ENCODE measurements around the gene MB.
A peak's percentile ranks its signal among the peaks of the same experiment; 100 is the strongest.

Gene MB

DNA sequence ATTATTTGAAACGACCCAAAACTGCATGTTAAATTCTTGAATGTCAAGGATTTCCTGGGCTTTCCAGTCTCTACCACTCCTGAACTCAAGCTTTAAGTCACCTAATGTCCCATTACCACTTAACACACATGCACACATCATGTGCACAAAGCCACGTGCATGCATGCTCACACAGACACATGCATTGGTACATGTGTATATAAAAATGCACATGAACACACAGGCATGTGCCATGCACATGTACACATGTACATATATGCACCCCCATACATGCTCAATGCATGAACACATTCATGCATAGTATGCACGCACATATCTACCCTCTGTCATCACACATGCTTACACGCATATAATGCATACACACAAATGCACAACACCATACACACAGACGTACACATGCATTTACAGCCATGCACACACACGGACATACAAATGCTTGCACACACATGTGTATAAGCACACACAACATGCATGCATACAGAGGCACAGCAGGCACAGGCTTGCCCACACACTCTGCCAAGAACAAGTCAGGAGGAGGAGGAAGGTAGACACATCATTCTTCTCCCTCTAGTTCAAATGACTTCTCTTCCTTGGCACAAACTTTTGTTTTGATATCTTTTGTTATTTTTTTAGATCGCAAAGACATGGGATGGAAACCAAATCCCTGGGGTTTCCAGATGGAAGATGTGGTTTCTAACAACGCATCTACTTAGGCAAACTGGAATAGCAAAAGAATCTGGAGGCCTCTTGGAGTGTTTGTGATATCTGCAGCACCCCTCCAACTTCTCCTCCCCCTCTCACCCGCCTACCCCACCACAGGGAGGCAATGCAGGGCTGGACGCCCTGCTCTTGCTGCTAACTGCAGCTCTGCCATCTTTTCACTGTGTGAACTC is 51.9 kb downstream of the MB start:
- H3K36me3 ChIP-seq (ENCODE audit: control insufficient read depth in 1 of 2, insufficient read depth in 2 of 2, low read length in 2 of 2): no peaks in the 10 kb centered on the region
- no peak overlapping the region for H3K14ac ChIP-seq (ENCODE audit: low read length)
- DNase-seq: no peak
- H3K27me3 ChIP-seq (ENCODE audit: insufficient read depth, low read length): no peaks in the 10 kb centered on the region
- no peak overlapping the region for H3K4me2 ChIP-seq (ENCODE audit: low read length)
- no peak overlapping the region for H3K4me3 ChIP-seq (ENCODE audit: low read depth, low read length)
- H3K4me1 ChIP-seq (ENCODE audit: control insufficient read depth in 1 of 2, insufficient read depth in 2 of 2, low read length in 2 of 2): peaks cover 6% of the 10 kb centered on the region in 2 experiments
- H3K27ac ChIP-seq (ENCODE audit: low read depth, low read length): no peak overlapping the region
- peaks cover 2% of the 10 kb centered on the region for H3K79me2 ChIP-seq (ENCODE audit: control insufficient read depth, insufficient read depth, low read length, poor library complexity)
- H3K4ac ChIP-seq (ENCODE audit: low read depth, low read length): no peak overlapping the region
- H2BK120ac ChIP-seq (ENCODE audit: insufficient read depth, low read length, poor library complexity): no peak overlapping the region
- H3K23ac ChIP-seq (ENCODE audit: low read length): no peak overlapping the region
- no peak overlapping the region for H2BK12ac ChIP-seq (ENCODE audit: low read length)
- no peak overlapping the region for H3K18ac ChIP-seq (ENCODE audit: low read length)
- no peak overlapping the region for H4K12ac ChIP-seq (ENCODE audit: low read depth, low read length)
- no CpG with 5 or more reads among the region's 10 CpGs for WGBS (ENCODE audit: extremely low coverage, insufficient coverage, insufficient read length)
- H3K9ac ChIP-seq (ENCODE audit: low read length): no peak overlapping the region
- no peak overlapping the region for H2AK5ac ChIP-seq (ENCODE audit: low read length)
- H4K8ac ChIP-seq (ENCODE audit: low read depth, low read length): no peak overlapping the region
- H4K91ac ChIP-seq (ENCODE audit: low read depth, low read length): no peak overlapping the region
- no peak overlapping the region for H2AFZ ChIP-seq (ENCODE audit: insufficient read depth, low read length, poor library complexity)
- no peaks in the 10 kb centered on the region for H3K79me1 ChIP-seq (ENCODE audit: low read length)
- H3K9me3 ChIP-seq (ENCODE audit: insufficient read depth, low read depth, low read length): no peaks in the 10 kb centered on the region
- no peak overlapping the region for H2BK5ac ChIP-seq (ENCODE audit: low read depth, low read length, poor library complexity)

GRCh38 chr22:35563211-35563610 is 53.9 kb downstream of the MB start:
- Histone ChIP-seq H3K4me2 (ENCODE audit: low read length) (no peak overlapping the region), H3K79me1 (ENCODE audit: low read length) (no peaks in the 10 kb centered on the region), H3K4me3 (ENCODE audit: low read depth, low read length) (no peak overlapping the region), H2AFZ (ENCODE audit: insufficient read depth, low read length, poor library complexity) (no peak overlapping the region), H3K4ac (ENCODE audit: low read depth, low read length) (no peak overlapping the region), H2BK12ac (ENCODE audit: low read length) (no peak overlapping the region), H3K18ac (ENCODE audit: low read length) (no peak overlapping the region), H4K8ac (ENCODE audit: low read depth, low read length) (no peak overlapping the region), H3K9me3 (ENCODE audit: insufficient read depth, low read depth, low read length) (no peaks in the 10 kb centered on the region), H4K91ac (ENCODE audit: low read depth, low read length) (no peak overlapping the region), H3K14ac (ENCODE audit: low read length) (no peak overlapping the region), H3K23ac (ENCODE audit: low read length) (no peak overlapping the region), H3K79me2 (ENCODE audit: control insufficient read depth, insufficient read depth, low read length, poor library complexity) (no peaks in the 10 kb centered on the region), H3K4me1 (ENCODE audit: control insufficient read depth in 1 of 2, insufficient read depth in 2 of 2, low read length in 2 of 2) (peaks cover 6% of the 10 kb centered on the region in 2 experiments), H3K27ac (ENCODE audit: low read depth, low read length) (no peak overlapping the region), H2BK120ac (ENCODE audit: insufficient read depth, low read length, poor library complexity) (no peak overlapping the region), H4K12ac (ENCODE audit: low read depth, low read length) (no peak overlapping the region), H3K9ac (ENCODE audit: low read length) (no peak overlapping the region), H3K36me3 (ENCODE audit: control insufficient read depth in 1 of 2, insufficient read depth in 2 of 2, low read length in 2 of 2) (no peaks in the 10 kb centered on the region), H2AK5ac (ENCODE audit: low read length) (no peak overlapping the region), H3K27me3 (ENCODE audit: insufficient read depth, low read length) (no peaks in the 10 kb centered on the region), H2BK5ac (ENCODE audit: low read depth, low read length, poor library complexity) (no peak overlapping the region)
- no peak for DNase-seq
- WGBS (ENCODE audit: extremely low coverage, insufficient coverage, insufficient read length): no CpG with 5 or more reads among the region's 7 CpGs

DNA sequence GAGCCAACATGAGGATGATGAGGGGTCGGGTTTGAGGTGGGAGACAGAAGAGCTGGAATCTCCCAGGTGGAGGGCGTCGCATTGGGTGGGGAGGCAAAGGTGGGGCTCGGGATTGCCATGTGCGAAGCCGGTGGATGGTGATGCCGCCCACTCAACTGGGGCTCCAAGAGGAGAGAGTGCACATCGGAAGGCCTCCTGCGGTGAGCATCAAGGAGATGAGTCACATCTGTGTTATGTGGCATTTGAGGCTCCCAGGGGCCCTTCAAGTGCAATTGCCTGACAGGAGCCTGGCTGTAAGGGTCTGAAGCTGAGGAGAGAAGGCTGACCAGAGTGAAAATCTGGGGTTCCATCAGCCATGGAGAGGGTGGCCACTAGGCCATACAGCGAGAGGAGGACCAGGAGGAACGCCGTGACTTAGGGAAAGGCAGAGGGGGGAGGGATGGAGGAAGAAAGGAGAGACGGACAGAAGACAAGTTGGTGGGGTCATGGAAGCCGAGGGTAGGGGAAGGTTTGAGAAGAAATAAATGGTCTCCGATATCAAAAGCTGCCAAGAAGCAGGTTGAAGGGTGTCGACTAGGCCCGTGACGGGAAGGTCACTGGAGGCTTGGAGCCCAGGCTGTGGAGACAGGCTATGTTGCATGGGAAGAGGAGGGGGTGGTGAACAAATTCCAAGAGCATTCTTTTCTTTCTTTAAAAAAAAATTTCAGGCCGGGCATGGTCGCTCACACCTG is 55.2 kb downstream of the MB start:
- H2BK5ac ChIP-seq (ENCODE audit: low read depth, low read length, poor library complexity): no peak overlapping the region
- no CpG with 5 or more reads among the region's 20 CpGs for WGBS (ENCODE audit: extremely low coverage, insufficient coverage, insufficient read length)

DNA sequence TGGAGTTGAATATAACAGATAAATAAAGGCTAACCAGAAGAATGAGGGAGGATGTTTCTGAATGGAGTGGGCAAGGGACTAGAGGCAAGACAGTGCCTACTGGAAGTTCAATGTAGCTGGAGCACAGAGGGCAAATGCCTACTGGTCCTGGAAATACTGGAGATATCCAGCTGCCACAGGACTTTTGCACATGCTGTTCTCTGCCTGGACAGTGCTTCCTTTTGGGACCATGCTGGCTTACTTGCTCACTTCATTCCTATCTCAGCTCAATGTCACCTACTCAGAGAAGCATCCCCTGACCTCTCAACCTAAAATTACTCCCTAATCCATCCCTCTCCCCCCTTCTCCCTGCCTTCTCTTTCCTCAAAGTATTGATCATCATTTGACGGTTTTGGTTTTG is 56.3 kb downstream of the MB start:
- Histone ChIP-seq H3K27ac (ENCODE audit: low read depth, low read length) (no peak overlapping the region), H4K91ac (ENCODE audit: low read depth, low read length) (no peak overlapping the region), H2AFZ (ENCODE audit: insufficient read depth, low read length, poor library complexity) (no peak overlapping the region), H3K4me3 (ENCODE audit: low read depth, low read length) (no peak overlapping the region), H3K4ac (ENCODE audit: low read depth, low read length) (no peak overlapping the region), H3K9me3 (ENCODE audit: insufficient read depth, low read depth, low read length) (no peaks in the 10 kb centered on the region), H4K8ac (ENCODE audit: low read depth, low read length) (no peak overlapping the region), H2BK5ac (ENCODE audit: low read depth, low read length, poor library complexity) (no peak overlapping the region), H3K79me2 (ENCODE audit: control insufficient read depth, insufficient read depth, low read length, poor library complexity) (no peaks in the 10 kb centered on the region), H3K18ac (ENCODE audit: low read length) (no peak overlapping the region), H3K36me3 (ENCODE audit: control insufficient read depth in 1 of 2, insufficient read depth in 2 of 2, low read length in 2 of 2) (no peaks in the 10 kb centered on the region), H3K23ac (ENCODE audit: low read length) (peak overlapping the region; percentile 17), H3K14ac (ENCODE audit: low read length) (no peak overlapping the region), H3K4me1 (ENCODE audit: control insufficient read depth in 1 of 2, insufficient read depth in 2 of 2, low read length in 2 of 2) (peaks cover 6% of the 10 kb centered on the region in 2 experiments), H2BK120ac (ENCODE audit: insufficient read depth, low read length, poor library complexity) (no peak overlapping the region), H2AK5ac (ENCODE audit: low read length) (no peak overlapping the region), H3K9ac (ENCODE audit: low read length) (no peak overlapping the region), H3K27me3 (ENCODE audit: insufficient read depth, low read length) (no peaks in the 10 kb centered on the region), H3K4me2 (ENCODE audit: low read length) (no peak overlapping the region), H2BK12ac (ENCODE audit: low read length) (no peak overlapping the region), H4K12ac (ENCODE audit: low read depth, low read length) (no peak overlapping the region), H3K79me1 (ENCODE audit: low read length) (no peaks in the 10 kb centered on the region)
- no peak for DNase-seq
- WGBS (ENCODE audit: extremely low coverage, insufficient coverage, insufficient read length): no CpG with 5 or more reads among the region's 1 CpG

More for the DNA sequence above, 55.2 kb downstream of the MB start:
- no peaks in the 10 kb centered on the region for H3K9me3 ChIP-seq (ENCODE audit: insufficient read depth, low read depth, low read length)
- no peaks in the 10 kb centered on the region for H3K27me3 ChIP-seq (ENCODE audit: insufficient read depth, low read length)
- H3K4me1 ChIP-seq (ENCODE audit: control insufficient read depth in 1 of 2, insufficient read depth in 2 of 2, low read length in 2 of 2): peaks cover 6% of the 10 kb centered on the region in 2 experiments
- no peak overlapping the region for H3K23ac ChIP-seq (ENCODE audit: low read length)
- H2AK5ac ChIP-seq (ENCODE audit: low read length): no peak overlapping the region
- no peak overlapping the region for H2BK120ac ChIP-seq (ENCODE audit: insufficient read depth, low read length, poor library complexity)
- DNase-seq: peak in 1 of 2 donors; percentile 52
- H3K18ac ChIP-seq (ENCODE audit: low read length): no peak overlapping the region
- no peaks in the 10 kb centered on the region for H3K79me2 ChIP-seq (ENCODE audit: control insufficient read depth, insufficient read depth, low read length, poor library complexity)
- no peak overlapping the region for H3K9ac ChIP-seq (ENCODE audit: low read length)
- H3K27ac ChIP-seq (ENCODE audit: low read depth, low read length): no peak overlapping the region
- H4K12ac ChIP-seq (ENCODE audit: low read depth, low read length): no peak overlapping the region
- H3K4me3 ChIP-seq (ENCODE audit: low read depth, low read length): no peak overlapping the region
- H3K79me1 ChIP-seq (ENCODE audit: low read length): no peaks in the 10 kb centered on the region
- no peak overlapping the region for H2AFZ ChIP-seq (ENCODE audit: insufficient read depth, low read length, poor library complexity)
- H3K36me3 ChIP-seq (ENCODE audit: control insufficient read depth in 1 of 2, insufficient read depth in 2 of 2, low read length in 2 of 2): no peaks in the 10 kb centered on the region
- H2BK12ac ChIP-seq (ENCODE audit: low read length): no peak overlapping the region
- H3K4me2 ChIP-seq (ENCODE audit: low read length): no peak overlapping the region
- H3K14ac ChIP-seq (ENCODE audit: low read length): no peak overlapping the region
- H4K91ac ChIP-seq (ENCODE audit: low read depth, low read length): no peak overlapping the region
- H3K4ac ChIP-seq (ENCODE audit: low read depth, low read length): no peak overlapping the region
- no peak overlapping the region for H4K8ac ChIP-seq (ENCODE audit: low read depth, low read length)

Measured in trophoblast cell (in vitro differentiated cells and primary cell).